GM12878 (cell line): ENCODE results near the gene SPAG16. TPM values are rescaled to one million over a fixed set of nuclear protein-coding genes. Genes with fewer than 3 reads are reported as not detected.

ENCODE experiments used
- ATAC-seq: fragments of 200-7000 bp; cut with Tn5 transposase; 3 replicates; pipeline ENCODE4 v1.9.1; 2020; ENCODE audit warnings: mild to moderate bottlenecking, moderate library complexity
- BruUV-seq: library from RNA; stranded (reverse); fragments of 400-500 nt; replicated peaks from 2 replicates; lab custom pipeline; 2021; lab: Mats Ljungman, UMichigan
- CTCF ChIA-PET: fragments of 300-600 bp; sonication (Branson Sonifier 250); formaldehyde crosslinking; extraction: SDS; loops from one replicate; lab custom pipeline; 2021; ENCODE audit warnings: inconsistent platforms; lab: Yijun Ruan, JAX
- POLR2A ChIA-PET: fragments of 350-600 bp; formaldehyde crosslinking; extraction: SDS; loops from one replicate; lab custom pipeline; 2021; ENCODE audit warnings: inconsistent platforms; lab: Charles Lee
- RAD21 ChIA-PET: fragments of 300-600 bp; sonication (Branson Sonifier 250); formaldehyde crosslinking; loops from one replicate; lab custom pipeline; 2023; ENCODE audit warnings: antibody characterized with exemption; ENCODE audit not compliant: unreplicated experiment; lab: Charles Lee
- SMC1A ChIA-PET: fragments of 300-600 bp; sonication (Branson Sonifier 250); formaldehyde crosslinking; loops from one replicate; lab custom pipeline; 2023; ENCODE audit not compliant: unreplicated experiment, uncharacterized antibody; lab: Charles Lee
- DNase-seq: peaks from one replicate; pipeline ENCODE4 v3.0.0-alpha.2; 2011; ENCODE audit warnings: low read depth, low spot score
- FAIRE-seq: peaks from 3 replicates; lab custom pipeline; 2011; peaks lifted over from hg19 to GRCh38; lab: Jason Lieb, UNC
- H2AFZ ChIP-seq: 2 replicates; pipeline ENCODE4 v1.6.0; 2011; ENCODE audit warnings: low read depth, low read length, control low read depth; ENCODE audit not compliant: control insufficient read depth
- H3K27ac ChIP-seq: 2 replicates; pipeline ENCODE4 v1.5.1; 2011; ENCODE audit warnings: control low read depth; ENCODE audit not compliant: control insufficient read depth, insufficient read depth
- H3K27me3 ChIP-seq, 2 experiments: replicated peaks in 1 of 2; 2 replicates each; pipeline versions ENCODE4 v1.6.0 to v1.6.1; 2011; ENCODE audit warnings: low read length in 1 of 2; ENCODE audit not compliant: control insufficient read depth in 2 of 2, insufficient read depth in 2 of 2
- H3K36me3 ChIP-seq, 2 experiments: 2 replicates each; pipeline ENCODE4 v1.5.1; 2011; ENCODE audit warnings: low read length in 1 of 2; ENCODE audit not compliant: control insufficient read depth in 2 of 2, insufficient read depth in 2 of 2
- H3K4me1 ChIP-seq: 2 replicates; pipeline ENCODE4 v1.6.1; 2011; ENCODE audit warnings: mild to moderate bottlenecking, low read length, moderate library complexity, mixed read lengths; ENCODE audit not compliant: control insufficient read depth, insufficient read depth
- H3K4me2 ChIP-seq: 2 replicates; pipeline ENCODE4 v1.6.0; 2011; ENCODE audit warnings: control low read depth; ENCODE audit not compliant: control insufficient read depth, insufficient read depth
- H3K4me3 ChIP-seq: fragments of 200-600 bp; sonication (generic); 2 replicates; pipeline ENCODE4 v1.5.1; 2016
- H3K79me2 ChIP-seq: 2 replicates; pipeline ENCODE4 v1.6.0; 2011; ENCODE audit warnings: low read length; ENCODE audit not compliant: control insufficient read depth, insufficient read depth
- H3K9ac ChIP-seq: 2 replicates; pipeline ENCODE4 v1.8.0; 2011; ENCODE audit warnings: low read length, control low read depth, mixed read lengths; ENCODE audit not compliant: control insufficient read depth, insufficient read depth
- H3K9me3 ChIP-seq: replicated peaks from 3 replicates; pipeline ENCODE4 v1.5.1; 2011; ENCODE audit warnings: mild to moderate bottlenecking, low read length; ENCODE audit not compliant: control insufficient read depth, insufficient read depth
- H4K20me1 ChIP-seq: 2 replicates; pipeline ENCODE4 v1.6.0; 2011; ENCODE audit not compliant: control insufficient read depth, insufficient read depth
- EED ChIP-seq: sonication (generic); IDR thresholded peaks from 2 replicates; pipeline ENCODE4 v1.6.1; 2016; ENCODE audit warnings: antibody characterized with exemption, low read depth
- ELK1 ChIP-seq: IDR thresholded peaks from 2 replicates; pipeline ENCODE4 v1.6.1; 2012; ENCODE audit warnings: low read depth, low read length, improper control_type of control experiment
- ESRRA ChIP-seq: IDR thresholded peaks from 2 replicates; pipeline ENCODE4 v1.6.1; 2012; ENCODE audit warnings: mild to moderate bottlenecking, low read length, improper control_type of control experiment
- FOXM1 ChIP-seq: IDR thresholded peaks from 2 replicates; pipeline ENCODE4 v1.6.1; 2012; ENCODE audit warnings: low read depth, mild to moderate bottlenecking, inconsistent platforms, low read length, moderate library complexity
- JUND ChIP-seq: IDR thresholded peaks from 2 replicates; pipeline ENCODE4 v1.6.1; 2012; ENCODE audit warnings: low read depth, mild to moderate bottlenecking, low read length, improper control_type of control experiment, moderate library complexity
- MTA2 ChIP-seq: fragments of 450-650 bp; IDR thresholded peaks from 2 replicates; pipeline ENCODE4 v1.6.1; 2016; ENCODE audit warnings: low read depth, mild to moderate bottlenecking, moderate library complexity
- NBN ChIP-seq: fragments of 450-650 bp; IDR thresholded peaks from 2 replicates; pipeline ENCODE4 v1.6.1; 2016
- NR2C2 ChIP-seq: IDR thresholded peaks from 2 replicates; pipeline ENCODE4 v1.6.1; 2011; ENCODE audit warnings: borderline replicate concordance, low read depth; ENCODE audit not compliant: control insufficient read depth, insufficient read length
- PAX5 ChIP-seq: IDR thresholded peaks from 2 replicates; pipeline ENCODE4 v1.6.1; 2011; ENCODE audit warnings: low read depth, low read length, borderline replicate concordance
- POLR2AphosphoS5 ChIP-seq: IDR thresholded peaks from 2 replicates; pipeline ENCODE4 v1.6.1; 2011; ENCODE audit warnings: mild to moderate bottlenecking, low read length, inconsistent platforms
- ZSCAN29 ChIP-seq: fragments of 450-650 bp; IDR thresholded peaks from 2 replicates; pipeline ENCODE4 v1.6.1; 2017; ENCODE audit warnings: mild to moderate bottlenecking, moderate library complexity
- WGBS: methylation state at CpG from one replicate; pipeline ENCODE4 v1.1.6; 2016; ENCODE audit warnings: low lambda C conversion rate; ENCODE audit not compliant: insufficient replicate concordance, insufficient coverage; ENCODE audit errors: missing lambda C conversion rate; 5-methylcytosine and 5-hydroxymethylcytosine counted together
- in situ Hi-C: fragments of 300-500 bp; cut with MboI; formaldehyde crosslinking; loops from 9 replicates; pipeline ENCODE4 v1.14.3; 2018; ENCODE audit warnings: mixed read lengths
- intact Hi-C: fragments of 100-400 bp; cut with micrococcal nuclease; formaldehyde crosslinking; loops from one replicate; pipeline ENCODE4 v1.14.2; 2022; ENCODE audit not compliant: unreplicated experiment
- polyA plus RNA-seq, 11 experiments: library from polyadenylated mRNA; depleted of rRNA in 4 of 11; unstranded in 6 of 11; stranded (reverse) in 5 of 11; fragments of >200 nt; fragmentation: Nextera tagmentation in 4 of 11; fragmentation: Illumina TruSeq in 1 of 11; extraction: Ambion mirVana in 4 of 11; extraction: Trizol in 1 of 11; gene quantifications; 1 replicate in 1 of 11; 2 replicates in 10 of 11; pipeline versions ENCODE4 v1.2.1 to v1.2.3, GENCODE V29; 2011 to 2016; ENCODE audit warnings: inconsistent platforms in 2 of 11, missing spikeins in 2 of 11, low read depth in 1 of 11
- total RNA-seq, 4 experiments: library from RNA; depleted of rRNA in 3 of 4; stranded (reverse); fragments of >200 nt in 3 of 4; fragmentation: Illumina TruSeq in 1 of 4; extraction: Trizol in 1 of 4; gene quantifications; 2 replicates each; pipeline versions ENCODE4 v1.2.1 to v1.2.3, GENCODE V29; 2013 to 2021

SPAG16 gene
- total and polyA plus RNA-seq, 10 of the 15 experiments (the other 5 are each of a cell fraction or from before 2014, with no cell fraction given) = 6.0 to 25.0 (median 15.2) TPM

- 41% methylated on average over 3 of the region's 3 CpGs for WGBS
- POLR2A ChIA-PET = no interaction called here
- intact Hi-C loops = loop anchor here (10.0 kb wide), 3 partner anchors 419 to 959 kb away; no protein-coding TSS in a partner anchor
These were observed 1031.1 kb downstream of the SPAG16 start for GRCh38 chr2:214315324-214315723.

More at GRCh38 chr2:214315324-214315723, 1031.1 kb downstream of the SPAG16 start:
- ChIA-PET CTCF (no interaction called here), RAD21 (interaction anchor here (0.5 kb wide), 1 partner anchor 1165 kb away, joined by 3 read pairs; no protein-coding TSS in a partner anchor), SMC1A (interaction anchor here (0.6 to 1.0 kb wide), 4 partner anchors 10 to 952 kb away, joined by 3 read pairs; no protein-coding TSS in a partner anchor)
- Histone ChIP-seq H2AFZ (no peak overlapping the region), H4K20me1 (no peaks in the 10 kb centered on the region), H3K9ac (no peak overlapping the region), H3K4me2 (no peak overlapping the region), H3K27me3 (no peaks in the 10 kb centered on the region), H3K79me2 (no peaks in the 10 kb centered on the region), H3K36me3 (no peaks in the 10 kb centered on the region), H3K9me3 (no peaks in the 10 kb centered on the region), H3K4me1 (no peaks in the 10 kb centered on the region; the same call in 1 of the 2 replicates), H3K27ac (no peak overlapping the region), H3K4me3 (no peak overlapping the region)
- FAIRE-seq (no peak), DNase-seq (no peak), ATAC-seq (no peak)
- no TSS peak for BruUV-seq
- TF ChIP-seq FOXM1 (no peak), POLR2AphosphoS5 (no peak), MTA2 (no peak), NBN (no peak), ZSCAN29 (no peak), EED (no peak), ESRRA (no peak), NR2C2 (no peak), PAX5 (no peak), JUND (no peak), ELK1 (no peak)
- in situ Hi-C loops = loop anchor here (25.0 kb wide), 1 partner anchor 1622 kb away; no protein-coding TSS in a partner anchor
